D721Med (cell line): Measurements from ENCODE around the gene POLK.

Experiments used
- DNase-seq: peaks from one replicate; pipeline ENCODE4 v3.0.0; 2011; ENCODE audit warnings: low spot score; ENCODE audit not compliant: insufficient read length
- FAIRE-seq: peaks from 2 replicates; lab custom pipeline; 2011; peaks lifted over from hg19 to GRCh38; lab: Jason Lieb, UNC
- CTCF ChIP-seq: IDR thresholded peaks from 2 replicates; pipeline ENCODE4 v1.5.1; 2012; ENCODE audit warnings: mild to moderate bottlenecking, control low read depth; ENCODE audit not compliant: insufficient read depth; ENCODE audit errors: missing control alignments

The POLK gene

GRCh38 chr5:75522025-75522424 lies 10.3 kb downstream of the POLK start:
- TF ChIP-seq CTCF = no peak
- DNase-seq (no peak), FAIRE-seq (no peak)

DNA sequence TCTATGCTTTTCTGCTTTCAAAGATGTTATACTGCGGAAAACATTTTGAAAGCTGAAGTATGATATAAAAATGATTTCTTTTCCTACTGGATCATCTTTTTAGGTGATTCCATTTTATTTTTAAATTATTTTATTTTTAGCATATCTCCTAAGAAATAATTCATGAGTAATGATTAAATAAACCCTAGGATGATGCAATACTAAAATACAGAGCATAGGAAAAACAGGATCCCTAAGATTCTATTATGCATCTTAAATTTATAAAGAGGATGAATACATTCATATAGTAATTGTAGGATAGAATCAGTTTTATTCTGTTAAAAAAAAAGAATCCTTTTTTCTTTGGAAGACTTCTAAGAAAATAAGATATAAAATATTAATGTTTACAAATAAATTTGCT lies 10.9 kb downstream of the POLK start:
- FAIRE-seq (no peak), DNase-seq (no peak)
- TF ChIP-seq CTCF = no peak

DNA sequence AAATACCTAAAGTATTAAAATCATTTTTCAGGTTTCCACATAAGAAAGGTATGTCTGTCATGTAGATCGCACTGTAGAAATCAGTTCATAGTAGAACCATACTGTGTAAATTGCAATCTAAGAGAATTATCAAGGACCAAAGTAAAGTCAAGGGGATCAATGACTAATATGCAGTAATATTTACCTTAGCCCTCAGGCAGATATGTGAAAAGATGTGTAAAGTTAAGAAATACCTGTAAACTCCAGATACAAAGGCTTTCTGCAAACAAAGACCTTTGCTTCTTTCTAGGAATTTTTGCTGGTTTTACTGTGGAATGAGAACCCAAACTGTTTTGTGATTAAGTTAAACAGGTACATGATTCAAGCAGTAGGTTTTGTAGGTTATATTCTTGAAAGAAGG lies 11.6 kb downstream of the POLK start:
- no peak for FAIRE-seq
- no peak for TF ChIP-seq CTCF
- no peak for DNase-seq

DNA sequence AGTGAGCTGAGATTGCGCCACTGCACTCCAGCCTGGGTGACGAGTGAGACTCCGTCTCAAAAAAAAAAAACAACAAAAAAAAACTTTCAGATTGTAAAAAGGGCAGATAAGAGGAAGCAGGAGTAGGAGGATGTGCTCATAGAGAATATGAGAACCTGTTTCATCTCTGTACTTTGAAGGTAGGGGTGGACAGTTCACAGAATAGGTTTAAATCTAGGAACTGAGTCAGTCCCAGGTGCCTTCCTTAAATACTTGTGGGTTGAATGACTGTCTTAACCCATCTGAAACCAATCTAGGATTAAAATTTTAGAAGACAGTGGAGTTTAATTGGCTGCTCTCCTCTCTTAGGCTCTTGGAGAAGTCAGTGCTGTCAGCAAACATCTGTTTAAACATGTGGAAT lies 12.4 kb downstream of the POLK start:
- TF ChIP-seq CTCF = no peak
- DNase-seq (no peak), FAIRE-seq (no peak)

DNA sequence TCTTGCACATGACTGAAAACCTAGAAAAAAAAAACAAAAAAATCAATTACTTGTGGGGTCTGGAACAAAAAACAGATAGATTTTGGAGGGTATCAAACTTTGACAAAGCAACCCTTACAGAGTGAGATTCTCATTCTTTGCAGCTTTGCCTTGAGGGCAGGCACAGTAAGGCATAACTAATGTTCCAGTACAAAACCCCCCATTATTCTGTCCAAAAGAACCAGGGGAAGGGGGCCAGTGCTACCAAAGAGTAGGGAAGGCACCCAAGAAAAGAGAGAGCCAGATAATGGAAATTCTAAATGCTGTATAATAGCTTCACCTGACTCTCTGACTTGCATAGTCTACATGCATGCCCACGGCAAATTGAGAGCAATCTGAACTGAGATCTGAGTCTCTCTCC lies 12.9 kb downstream of the POLK start:
- no peak for DNase-seq
- no peak for TF ChIP-seq CTCF
- FAIRE-seq = no peak

- DNase-seq (no peak), FAIRE-seq (no peak)
- no peak for TF ChIP-seq CTCF
Measured at GRCh38 chr5:75525344-75525743, 13.7 kb downstream of the POLK start.

DNA sequence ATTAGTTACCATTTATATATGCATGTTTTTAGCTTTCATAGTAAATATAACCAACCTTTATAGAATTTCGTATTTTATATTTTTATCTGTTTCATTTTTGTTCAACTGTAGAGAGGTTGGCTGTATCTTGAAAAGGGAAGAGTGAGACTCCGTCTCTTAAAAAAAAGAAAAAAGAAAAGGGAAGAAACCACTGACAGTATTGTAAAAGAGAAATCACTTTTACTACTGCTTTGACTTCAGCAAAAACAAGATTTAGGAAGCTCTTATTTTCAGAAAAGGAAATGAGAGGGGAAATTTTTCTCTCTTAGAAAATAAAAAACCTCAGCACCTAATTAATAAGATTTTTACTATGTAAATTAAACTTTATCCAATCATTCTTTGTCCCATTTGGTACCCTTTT lies 14.4 kb downstream of the POLK start:
- no peak for TF ChIP-seq CTCF
- FAIRE-seq (no peak), DNase-seq (no peak)
